ENCODE results near the gene SLC23A1. TPM values are rescaled to one million over a fixed set of nuclear protein-coding genes. Genes with fewer than 3 reads are reported as not detected.
"Not testable (repeated sequence)": the region's sequence is repeated elsewhere in the genome, so short reads cannot be mapped to it uniquely, and the experiment has no call there.

Gene SLC23A1
- total RNA-seq, 4 donors from 2014 or later = not detected

GRCh38 chr5:139363937-139364336, 19.2 kb downstream of the SLC23A1 start:
- Histone ChIP-seq H3K9me3 (no peaks in the 10 kb centered on the region), H3K36me3 (peaks cover 0 to 57% of the 10 kb centered on the region in 2 donors), H3K4me3 (no peak overlapping the region), H3K27ac (no peak overlapping the region), H3K4me1 (peaks cover 0 to 25% (median 0%) of the 10 kb centered on the region in 3 donors), H3K27me3 (no peaks in the 10 kb centered on the region)
- no peak for TF ChIP-seq EP300 (IDR thresholded peaks at IDR 0.05)
- no peak for TF ChIP-seq POLR2A (IDR thresholded peaks at IDR 0.05)
- no peak for TF ChIP-seq CTCF (IDR thresholded peaks at IDR 0.05)
- no peak for TF ChIP-seq POLR2AphosphoS5 (IDR thresholded peaks at IDR 0.05)
- ATAC-seq = no peak
- 76 to 80% methylated on average over 2 of the region's 2 CpGs for WGBS, 2 donors (ENCODE audit: low coverage in 1 of 2)

- no peak for TF ChIP-seq EP300 (IDR thresholded peaks at IDR 0.05)
- no peak for TF ChIP-seq CTCF (IDR thresholded peaks at IDR 0.05)
- no peak for TF ChIP-seq POLR2AphosphoS5 (IDR thresholded peaks at IDR 0.05)
- TF ChIP-seq POLR2A (IDR thresholded peaks at IDR 0.05) = no peak
- WGBS, 2 donors (ENCODE audit: low coverage in 1 of 2) = 50 to 68% methylated on average over 1 to 6 of the region's 6 CpGs
- no peak for ATAC-seq
Observed at GRCh38 chr5:139361835-139362429, 21.2 kb downstream of the SLC23A1 start.

GRCh38 chr5:139360384-139360783, 22.7 kb downstream of the SLC23A1 start:
- TF ChIP-seq POLR2A (IDR thresholded peaks at IDR 0.05) (no peak), CTCF (IDR thresholded peaks at IDR 0.05) (no peak), POLR2AphosphoS5 (IDR thresholded peaks at IDR 0.05) (no peak), EP300 (IDR thresholded peaks at IDR 0.05) (no peak)
- no peak overlapping the region for H3K4me3 ChIP-seq
- no peak overlapping the region for H3K27ac ChIP-seq
- H3K9me3 ChIP-seq = no peaks in the 10 kb centered on the region
- H3K36me3 ChIP-seq = peaks cover 0 to 30% of the 10 kb centered on the region in 2 donors
- H3K27me3 ChIP-seq = no peaks in the 10 kb centered on the region
- ATAC-seq = no peak
- 88 to 91% methylated on average over 4 of the region's 4 CpGs for WGBS, 2 donors (ENCODE audit: low coverage in 1 of 2)
- H3K4me1 ChIP-seq = peaks cover 0 to 54% (median 0%) of the 10 kb centered on the region in 3 donors

More at GRCh38 chr5:139361835-139362429, 21.2 kb downstream of the SLC23A1 start:
- Histone ChIP-seq H3K4me1 (peaks cover 0 to 38% (median 0%) of the 10 kb centered on the region in 3 donors), H3K36me3 (peaks cover 0 to 46% of the 10 kb centered on the region in 2 donors), H3K4me3 (no peak overlapping the region), H3K27me3 (no peaks in the 10 kb centered on the region), H3K27ac (no peak overlapping the region), H3K9me3 (no peaks in the 10 kb centered on the region)

GRCh38 chr5:139358064-139358463, 25.0 kb downstream of the SLC23A1 start:
- H3K27me3 ChIP-seq = no peaks in the 10 kb centered on the region

GRCh38 chr5:139355900-139356299, 27.2 kb downstream of the SLC23A1 start:
- H3K27ac ChIP-seq, ATAC-seq, H3K27me3 ChIP-seq, H3K4me3 ChIP-seq, H3K9me3 ChIP-seq: not testable (repeated sequence)
- Histone ChIP-seq H3K4me1 (peaks cover 0 to 68% (median 6%) of the 10 kb centered on the region in 3 donors), H3K36me3 (peaks cover 0 to 13% of the 10 kb centered on the region in 2 donors)
- WGBS, 2 donors (ENCODE audit: low coverage in 1 of 2) = 93% methylated on average over 5 to 6 of the region's 8 CpGs

More at GRCh38 chr5:139358064-139358463, 25.0 kb downstream of the SLC23A1 start:
- Histone ChIP-seq H3K4me3 (no peak overlapping the region), H3K36me3 (peaks cover 0 to 13% of the 10 kb centered on the region in 2 donors), H3K9me3 (no peaks in the 10 kb centered on the region), H3K4me1 (peaks cover 0 to 61% (median under 1%) of the 10 kb centered on the region in 3 donors), H3K27ac (no peak overlapping the region)
- no peak for ATAC-seq
- no peak for TF ChIP-seq POLR2A (IDR thresholded peaks at IDR 0.05)
- no peak for TF ChIP-seq EP300 (IDR thresholded peaks at IDR 0.05)
- no peak for TF ChIP-seq POLR2AphosphoS5 (IDR thresholded peaks at IDR 0.05)
- no peak for TF ChIP-seq CTCF (IDR thresholded peaks at IDR 0.05)
